Fibroblast of skin of right quadriceps (primary cell): ENCODE results near the gene TOX2.
A peak's percentile ranks its signal among the peaks of the same experiment; 100 is the strongest.
"Not testable (repeated sequence)": the region's sequence is repeated elsewhere in the genome, so short reads cannot be mapped to it uniquely, and the experiment has no call there.

Experiments
- DNase-seq: peaks from one replicate; pipeline ENCODE4 v3.0.0-alpha.2; 2013

Gene TOX2

DNA sequence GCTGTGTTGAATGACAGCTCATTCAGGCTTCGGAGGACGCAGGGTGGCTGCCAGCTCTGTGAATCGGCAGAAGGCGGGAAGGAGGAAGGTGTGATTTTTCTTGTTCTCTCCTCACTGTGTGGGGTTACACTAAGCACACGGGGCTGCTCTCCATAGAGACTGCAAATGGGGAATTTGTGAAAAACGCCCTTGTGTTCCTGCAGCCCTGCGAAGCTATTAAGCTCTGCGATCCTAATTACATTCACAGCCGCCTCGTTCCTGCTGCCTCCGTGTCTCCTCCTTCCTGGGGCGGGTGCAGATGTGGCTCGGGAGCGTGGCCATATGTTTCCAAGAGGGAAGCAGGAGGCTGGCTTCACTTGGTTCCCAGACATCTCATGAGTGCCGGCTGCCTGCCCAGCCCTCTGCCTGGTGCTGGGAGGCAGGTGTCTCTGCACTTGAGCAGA lies 124.0 kb downstream of the TOX2 start:
- DNase-seq = no peak

GRCh38 chr20:44039147-44039546 lies 124.5 kb downstream of the TOX2 start:
- DNase-seq = no peak

GRCh38 chr20:44039741-44040140 lies 125.1 kb downstream of the TOX2 start:
- no peak for DNase-seq

GRCh38 chr20:44040202-44040915 lies 125.7 kb downstream of the TOX2 start:
- DNase-seq = no peak

DNA sequence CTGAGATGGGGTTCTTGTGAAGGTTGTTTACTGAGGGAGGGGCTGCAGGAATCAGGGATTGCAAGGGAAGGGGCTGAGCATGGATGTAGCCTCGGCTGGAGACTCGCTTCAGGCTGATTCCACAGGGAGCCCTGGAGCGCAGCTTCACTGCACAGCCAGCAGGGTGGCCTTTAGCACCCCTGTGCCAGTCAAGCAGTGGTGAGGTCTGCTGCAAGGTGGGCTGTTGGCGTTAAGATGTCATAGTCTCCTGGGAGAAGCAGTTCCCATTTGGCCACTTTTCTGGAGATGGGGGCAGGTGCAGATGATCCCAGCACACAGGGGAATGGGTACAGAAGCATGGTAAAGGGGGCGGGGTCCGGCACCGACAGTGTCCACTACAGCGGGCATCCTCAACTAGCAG lies 126.3 kb downstream of the TOX2 start:
- no peak for DNase-seq

- DNase-seq = not testable (repeated sequence)
Observed at GRCh38 chr20:44044712-44045111, 130.1 kb downstream of the TOX2 start.

DNA sequence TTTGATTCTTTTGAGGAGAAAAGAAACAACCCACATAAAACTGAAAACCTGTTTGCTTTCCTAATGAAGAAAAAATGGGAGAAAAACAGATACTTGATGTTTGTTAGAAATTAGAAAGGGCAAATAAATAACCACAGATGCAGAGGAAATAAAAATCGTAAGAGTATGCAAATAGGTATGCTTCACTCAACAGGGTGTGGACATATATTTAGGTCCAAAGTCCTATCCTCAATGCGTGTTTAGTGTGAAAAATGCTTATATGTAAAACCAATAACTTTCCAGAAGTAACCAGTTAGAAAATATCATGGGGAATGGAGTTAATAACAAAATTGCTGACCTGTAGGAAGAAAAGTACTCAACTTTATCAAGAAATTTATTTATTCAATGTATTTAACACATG lies 135.7 kb downstream of the TOX2 start:
- no peak for DNase-seq

DNA sequence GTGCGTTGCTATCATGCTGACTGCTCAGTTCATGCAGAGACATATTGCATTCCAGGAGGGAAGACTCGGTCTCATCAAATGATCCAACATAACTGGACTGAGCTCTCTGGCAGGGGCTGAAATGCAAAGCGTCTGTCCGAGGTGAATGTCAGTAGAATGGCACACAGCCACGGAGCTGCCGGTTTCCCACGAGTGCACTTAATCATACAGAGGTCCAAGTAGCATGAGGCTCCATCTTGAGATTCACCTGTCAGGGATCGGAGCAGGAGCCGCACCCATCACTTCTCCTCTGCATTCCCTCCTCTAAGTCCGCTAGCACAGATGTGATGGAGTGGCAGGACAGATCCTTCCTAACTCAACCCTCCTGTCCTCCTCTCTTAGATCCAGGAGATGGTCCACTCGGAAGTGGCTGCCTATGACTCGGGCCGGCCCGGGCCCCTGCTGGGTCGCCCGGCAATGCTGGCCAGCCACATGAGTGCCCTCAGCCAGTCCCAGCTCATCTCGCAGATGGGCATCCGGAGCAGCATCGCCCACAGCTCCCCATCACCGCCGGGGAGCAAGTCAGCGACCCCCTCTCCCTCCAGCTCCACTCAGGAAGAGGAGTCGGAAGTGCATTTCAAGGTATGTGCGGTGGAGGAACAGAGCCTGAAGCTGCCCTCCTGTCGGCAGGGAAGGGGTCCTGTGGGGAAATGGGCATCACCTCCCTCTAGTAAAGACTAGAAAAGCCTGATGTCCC lies 136.4 kb downstream of the TOX2 start:
- DNase-seq = no peak

GRCh38 chr20:44051661-44052000 lies 137.0 kb downstream of the TOX2 start:
- DNase-seq = no peak

- DNase-seq = no peak
Observed at GRCh38 chr20:44052166-44052565, 137.5 kb downstream of the TOX2 start.

GRCh38 chr20:44053046-44053445 lies 138.4 kb downstream of the TOX2 start:
- DNase-seq = no peak

- DNase-seq = no peak
Observed at GRCh38 chr20:44054118-44054517, 139.5 kb downstream of the TOX2 start.

- no peak for DNase-seq
Observed at GRCh38 chr20:44054849-44055248, 140.2 kb downstream of the TOX2 start.

DNA sequence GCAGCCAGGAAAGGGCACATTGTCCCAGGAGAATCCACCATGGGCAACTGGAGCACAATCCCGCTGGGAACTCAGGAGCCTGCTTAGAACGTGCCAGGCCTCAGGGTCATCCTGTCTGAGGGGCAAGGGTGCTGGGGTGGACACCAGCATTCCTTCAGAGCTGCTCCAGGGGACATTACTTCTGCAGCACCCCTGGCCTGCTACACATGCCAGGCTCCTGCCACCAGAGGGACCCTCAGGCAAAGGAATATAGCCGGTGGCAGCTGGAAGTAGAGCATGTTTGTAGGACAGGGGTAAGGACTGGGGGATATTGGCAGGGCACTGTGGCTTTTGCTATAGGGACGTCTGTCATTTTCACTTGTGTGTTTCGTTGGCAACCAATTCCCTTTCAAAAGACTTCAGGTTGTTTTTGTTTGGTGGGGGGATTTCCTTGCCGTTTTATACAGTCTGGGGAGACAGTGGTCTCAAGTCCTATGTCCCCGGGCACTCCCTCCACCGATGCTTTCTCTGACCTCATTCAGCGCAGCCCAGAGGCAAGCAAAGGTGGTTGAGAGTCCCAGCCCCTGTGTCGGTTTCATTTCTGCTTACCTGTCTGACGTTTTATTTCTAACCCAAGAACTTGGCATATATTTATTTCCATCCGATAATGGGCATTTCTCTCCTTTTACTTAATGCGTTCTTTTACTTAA lies 141.5 kb downstream of the TOX2 start:
- no peak for DNase-seq

- peak; percentile 15 for DNase-seq
Observed at GRCh38 chr20:44057698-44058675, 143.3 kb downstream of the TOX2 start.

DNA sequence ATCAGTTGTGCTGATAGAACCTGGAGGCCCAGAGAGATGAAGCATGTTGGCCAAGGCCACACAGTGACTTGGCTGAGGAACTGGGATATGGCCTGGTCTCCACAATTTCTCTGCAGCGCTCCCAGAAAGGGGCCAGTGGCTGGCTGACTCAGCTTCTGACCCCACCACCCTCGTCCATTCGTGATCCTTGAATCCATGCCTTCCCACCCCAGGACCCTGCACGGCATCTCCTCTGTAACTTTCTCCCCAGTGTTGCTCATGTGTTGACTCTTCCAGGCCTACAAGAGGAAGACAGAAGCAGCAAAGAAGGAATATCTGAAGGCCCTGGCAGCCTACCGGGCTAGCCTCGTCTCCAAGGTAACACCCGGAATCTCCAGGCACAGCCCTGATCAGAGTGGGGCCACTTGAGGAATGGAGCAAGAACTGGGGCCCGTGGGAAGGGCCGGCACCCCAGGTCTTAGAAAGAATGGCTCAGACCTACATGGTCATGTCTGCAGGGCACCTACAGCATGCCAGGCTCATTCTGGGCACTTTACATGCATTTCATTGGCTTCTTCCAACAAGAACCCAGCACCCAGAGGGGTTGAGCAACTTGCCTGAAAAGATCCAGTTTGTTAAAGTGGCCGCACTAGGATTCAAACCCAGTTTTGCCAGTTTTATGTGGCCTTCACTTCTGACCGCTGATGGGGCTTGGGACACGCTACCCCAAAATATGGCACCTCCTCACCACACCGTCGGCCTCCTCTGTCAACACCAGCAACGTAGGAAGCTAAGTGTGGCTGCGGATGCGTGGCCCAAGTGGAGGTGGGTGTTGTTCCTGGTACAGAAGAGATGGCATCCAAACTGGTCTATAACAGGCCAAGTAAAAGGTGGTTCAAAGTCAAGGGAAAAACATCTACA lies 150.1 kb downstream of the TOX2 start:
- no peak for DNase-seq

DNA sequence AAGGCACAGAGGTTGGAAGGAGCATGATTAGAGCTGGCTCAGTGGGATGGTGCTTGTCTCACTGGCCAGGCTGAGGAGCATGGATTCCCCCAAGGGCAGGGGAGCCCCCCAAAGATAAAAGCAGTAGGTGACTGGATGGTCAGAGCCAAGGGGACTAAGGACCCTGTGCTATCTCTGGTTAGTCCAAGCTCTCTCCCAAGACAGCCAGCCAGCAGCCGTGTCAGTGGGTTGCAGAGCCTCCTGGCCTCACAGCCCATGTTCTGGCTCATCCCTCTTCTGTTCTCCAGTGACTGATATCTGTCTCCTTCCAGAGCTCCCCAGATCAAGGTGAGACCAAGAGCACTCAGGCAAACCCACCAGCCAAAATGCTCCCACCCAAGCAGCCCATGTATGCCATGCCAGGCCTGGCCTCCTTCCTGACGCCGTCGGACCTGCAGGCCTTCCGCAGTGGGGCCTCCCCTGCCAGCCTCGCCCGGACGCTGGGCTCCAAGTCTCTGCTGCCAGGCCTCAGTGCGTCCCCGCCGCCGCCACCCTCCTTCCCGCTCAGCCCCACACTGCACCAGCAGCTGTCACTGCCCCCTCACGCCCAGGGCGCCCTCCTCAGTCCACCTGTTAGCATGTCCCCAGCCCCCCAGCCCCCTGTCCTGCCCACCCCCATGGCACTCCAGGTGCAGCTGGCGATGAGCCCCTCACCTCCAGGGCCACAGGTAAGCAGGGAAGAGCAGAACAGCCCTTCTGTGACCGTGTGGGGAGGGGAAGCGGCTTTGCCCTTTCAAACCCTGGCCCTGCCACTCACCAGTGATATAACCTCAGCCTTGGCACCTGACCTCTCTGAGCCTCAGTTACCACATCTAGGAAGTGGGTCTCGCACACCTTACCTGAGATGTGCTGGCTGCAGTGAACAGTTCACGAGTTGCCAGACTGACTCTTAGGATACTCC lies 151.0 kb downstream of the TOX2 start:
- no peak for DNase-seq

- no peak for DNase-seq
Observed at GRCh38 chr20:44066645-44067606, 152.3 kb downstream of the TOX2 start.

DNA sequence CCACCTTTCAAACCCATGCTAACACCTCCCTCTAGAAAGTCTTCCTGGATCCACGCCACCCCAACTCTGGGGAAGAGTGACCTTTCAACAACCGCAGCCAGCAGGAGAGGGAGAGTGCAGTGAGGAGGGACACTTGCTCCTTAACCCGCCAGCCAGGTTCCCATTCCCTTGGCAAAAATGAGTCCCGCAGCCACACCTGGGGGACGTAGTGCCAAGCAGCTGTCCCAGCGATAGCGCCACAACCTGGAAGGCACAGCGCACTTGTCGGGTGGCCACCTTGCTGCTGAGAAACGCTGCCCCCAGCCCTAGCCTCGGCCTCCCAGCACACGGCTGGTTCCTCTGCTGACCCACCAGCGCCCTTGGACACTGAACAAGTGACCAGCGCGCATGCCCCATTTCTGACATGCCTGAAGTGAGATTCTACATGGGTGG lies 153.0 kb downstream of the TOX2 start:
- DNase-seq = no peak
